Chondrocyte (in vitro differentiated cells): ENCODE results near the gene JPT2. TPM values are rescaled to one million over a fixed set of nuclear protein-coding genes. Genes with fewer than 3 reads are reported as not detected.
A peak's percentile ranks its signal among the peaks of the same experiment; 100 is the strongest.

Experiments
- DNase-seq: peaks from one replicate; pipeline ENCODE4 v3.0.0; 2021; ENCODE audit warnings: mixed read lengths, low spot score
- H3K27ac Mint-ChIP-seq: one replicate; pipeline ENCODE4 v1.8.0; 2021; ENCODE audit warnings: mild to moderate bottlenecking, moderate library complexity, mixed read lengths; ENCODE audit not compliant: unreplicated experiment
- H3K27me3 Mint-ChIP-seq: 2 replicates; pipeline ENCODE4 v1.8.0; 2021; ENCODE audit warnings: low read depth, mixed read lengths
- H3K36me3 Mint-ChIP-seq: 2 replicates; pipeline ENCODE4 v1.8.0; 2021; ENCODE audit warnings: low read depth, mixed read lengths
- H3K4me1 Mint-ChIP-seq: 2 replicates; pipeline ENCODE4 v1.8.0; 2021; ENCODE audit warnings: low read depth, mild to moderate bottlenecking, mixed read lengths
- H3K4me3 Mint-ChIP-seq: one replicate; pipeline ENCODE4 v1.8.0; 2021; ENCODE audit warnings: mild to moderate bottlenecking, moderate library complexity, mixed read lengths; ENCODE audit not compliant: unreplicated experiment
- H3K9me3 Mint-ChIP-seq: 2 replicates; pipeline ENCODE4 v1.8.0; 2021; ENCODE audit warnings: low read depth, mixed read lengths
- total RNA-seq: library from RNA; stranded (reverse); gene quantifications from 3 replicates; pipeline ENCODE4 v1.2.1, GENCODE V29; 2021
- TF ChIP-seq, protein P1 (sequence below): fragments of 200-600 bp; sonication (generic); IDR thresholded peaks from 2 replicates; pipeline ENCODE4 v1.5.0; 2021; ENCODE audit warnings: antibody characterized with exemption, mild to moderate bottlenecking, moderate library complexity

Gene JPT2
- total RNA-seq, 1 donor from 2014 or later, result 63.0 TPM

DNA sequence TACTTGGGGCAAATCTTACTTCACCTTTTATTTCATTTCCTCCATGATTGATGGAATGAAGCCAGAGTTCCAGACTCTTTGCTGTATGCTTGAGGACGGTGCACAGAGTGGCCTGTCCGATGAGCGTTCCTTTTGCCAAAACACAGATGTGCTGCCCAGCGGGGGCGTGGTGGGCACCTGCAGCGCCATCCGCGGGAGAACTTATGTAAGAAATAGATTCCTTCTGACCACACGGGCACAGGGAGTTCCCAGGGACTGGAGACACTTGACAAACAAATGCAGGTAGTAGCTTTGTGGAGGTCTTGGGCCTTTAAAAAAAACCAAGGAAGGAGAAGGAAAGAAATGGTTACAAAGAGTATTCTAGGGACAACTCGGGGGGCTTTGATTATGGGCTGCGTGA lies 35.3 kb upstream of the JPT2 start:
- H3K27ac Mint-ChIP-seq, result no peak overlapping the region
- peaks cover 21% of the 10 kb centered on the region for H3K4me1 Mint-ChIP-seq
- H3K27me3 Mint-ChIP-seq, result no peaks in the 10 kb centered on the region

GRCh38 chr16:1643521-1643920 lies 34.6 kb upstream of the JPT2 start:
- H3K4me1 Mint-ChIP-seq, result peaks cover 21% of the 10 kb centered on the region
- H3K27me3 Mint-ChIP-seq, result no peaks in the 10 kb centered on the region
- TF ChIP-seq, protein P1, sequence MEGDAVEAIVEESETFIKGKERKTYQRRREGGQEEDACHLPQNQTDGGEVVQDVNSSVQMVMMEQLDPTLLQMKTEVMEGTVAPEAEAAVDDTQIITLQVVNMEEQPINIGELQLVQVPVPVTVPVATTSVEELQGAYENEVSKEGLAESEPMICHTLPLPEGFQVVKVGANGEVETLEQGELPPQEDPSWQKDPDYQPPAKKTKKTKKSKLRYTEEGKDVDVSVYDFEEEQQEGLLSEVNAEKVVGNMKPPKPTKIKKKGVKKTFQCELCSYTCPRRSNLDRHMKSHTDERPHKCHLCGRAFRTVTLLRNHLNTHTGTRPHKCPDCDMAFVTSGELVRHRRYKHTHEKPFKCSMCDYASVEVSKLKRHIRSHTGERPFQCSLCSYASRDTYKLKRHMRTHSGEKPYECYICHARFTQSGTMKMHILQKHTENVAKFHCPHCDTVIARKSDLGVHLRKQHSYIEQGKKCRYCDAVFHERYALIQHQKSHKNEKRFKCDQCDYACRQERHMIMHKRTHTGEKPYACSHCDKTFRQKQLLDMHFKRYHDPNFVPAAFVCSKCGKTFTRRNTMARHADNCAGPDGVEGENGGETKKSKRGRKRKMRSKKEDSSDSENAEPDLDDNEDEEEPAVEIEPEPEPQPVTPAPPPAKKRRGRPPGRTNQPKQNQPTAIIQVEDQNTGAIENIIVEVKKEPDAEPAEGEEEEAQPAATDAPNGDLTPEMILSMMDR, result no peak
- H3K36me3 Mint-ChIP-seq, result peaks cover 44% of the 10 kb centered on the region
- no peaks in the 10 kb centered on the region for H3K9me3 Mint-ChIP-seq
- H3K4me3 Mint-ChIP-seq, result no peak overlapping the region
- no peak for DNase-seq
- no peak overlapping the region for H3K27ac Mint-ChIP-seq

More for the DNA sequence above, 35.3 kb upstream of the JPT2 start:
- DNase-seq, result no peak
- Mint-ChIP-seq H3K36me3 (peaks cover 47% of the 10 kb centered on the region), H3K9me3 (no peaks in the 10 kb centered on the region), H3K4me3 (no peak overlapping the region)
- TF ChIP-seq, protein P1, result no peak

GRCh38 chr16:1645914-1646525 lies 32.1 kb upstream of the JPT2 start:
- DNase-seq, result no peak
- H3K4me3 Mint-ChIP-seq, result no peak overlapping the region

DNA sequence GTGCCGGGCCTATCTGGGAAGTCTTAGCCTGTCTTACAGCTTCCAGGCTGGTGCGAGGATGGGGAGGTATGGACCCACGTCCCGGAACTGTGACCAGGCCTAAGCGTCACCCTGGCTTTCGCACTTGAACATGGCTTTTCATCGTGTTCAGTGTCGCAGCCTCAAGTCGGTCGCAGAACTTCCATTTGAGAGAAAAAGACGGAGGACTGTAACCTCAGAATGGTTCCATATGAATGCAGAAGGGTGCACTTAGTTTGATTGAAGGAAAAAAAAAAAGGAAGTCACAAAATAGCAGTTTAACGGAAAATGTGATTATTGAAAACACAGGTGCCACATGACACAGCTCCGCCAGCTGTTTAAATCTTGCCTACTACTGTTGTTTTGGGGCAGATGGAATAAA lies 30.2 kb upstream of the JPT2 start:
- no peak for DNase-seq
- H3K27ac Mint-ChIP-seq, result no peak overlapping the region
- no peaks in the 10 kb centered on the region for H3K27me3 Mint-ChIP-seq
- no peaks in the 10 kb centered on the region for H3K9me3 Mint-ChIP-seq
- TF ChIP-seq, protein P1, result no peak
- peaks cover 37% of the 10 kb centered on the region for H3K36me3 Mint-ChIP-seq
- H3K4me1 Mint-ChIP-seq, result peaks cover 16% of the 10 kb centered on the region
- no peak overlapping the region for H3K4me3 Mint-ChIP-seq

More at GRCh38 chr16:1645914-1646525, 32.1 kb upstream of the JPT2 start:
- Mint-ChIP-seq H3K4me1 (peaks cover 16% of the 10 kb centered on the region), H3K9me3 (no peaks in the 10 kb centered on the region), H3K36me3 (peaks cover 37% of the 10 kb centered on the region), H3K27ac (peak overlapping the region; percentile 70), H3K27me3 (no peaks in the 10 kb centered on the region)
- TF ChIP-seq, protein P1, result no peak

DNA sequence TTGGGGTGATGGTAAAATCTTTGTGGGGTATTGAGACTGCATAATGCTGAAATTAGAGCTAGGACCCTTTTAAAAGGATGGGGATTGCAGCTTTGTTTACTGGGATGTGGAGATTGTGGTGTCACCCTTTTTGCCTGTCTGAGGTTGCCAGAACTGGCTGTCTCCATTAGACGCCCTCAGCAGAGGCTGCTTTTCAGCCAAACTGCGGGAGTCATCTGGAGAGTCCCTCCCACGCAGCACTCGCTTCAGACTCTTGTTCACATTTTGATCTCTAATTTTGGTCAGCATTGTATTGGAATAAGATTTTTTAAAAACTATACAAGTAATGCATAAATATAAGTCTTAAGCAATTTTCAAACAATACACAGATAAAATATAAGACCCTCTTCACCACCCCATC lies 27.9 kb upstream of the JPT2 start:
- peaks cover 16% of the 10 kb centered on the region for H3K4me1 Mint-ChIP-seq
- H3K4me3 Mint-ChIP-seq, result no peak overlapping the region
- DNase-seq, result no peak
- TF ChIP-seq, protein P1, result no peak
- no peaks in the 10 kb centered on the region for H3K27me3 Mint-ChIP-seq
- no peaks in the 10 kb centered on the region for H3K9me3 Mint-ChIP-seq
- peaks cover 43% of the 10 kb centered on the region for H3K36me3 Mint-ChIP-seq
- peak overlapping the region; percentile 27 for H3K27ac Mint-ChIP-seq
